HCT116 (cell line): ENCODE measurements around the gene DEFB132. TPM values are rescaled to one million over a fixed set of nuclear protein-coding genes. Genes with fewer than 3 reads are reported as not detected.

Source experiments
- ATAC-seq: fragments of 200-7000 bp; cut with Tn5 transposase; 2 replicates; pipeline ENCODE4 v1.9.1; 2020; ENCODE audit warnings: mild to moderate bottlenecking, moderate library complexity
- BruUV-seq: library from RNA; stranded (reverse); fragments of 400-500 nt; replicated peaks from 2 replicates; lab custom pipeline; 2021; lab: Mats Ljungman, UMichigan
- CTCF ChIA-PET: fragments of 300-600 bp; sonication (Branson Sonifier 250); formaldehyde crosslinking; loops from one replicate; lab custom pipeline; 2021; ENCODE audit warnings: antibody characterized with exemption; lab: Charles Lee
- POLR2A ChIA-PET: fragments of 300-600, 350-600 bp; sonication (Branson Sonifier 250); formaldehyde crosslinking; loops from one replicate; lab custom pipeline; 2021; ENCODE audit warnings: antibody characterized with exemption; lab: Charles Lee
- RAD21 ChIA-PET, 2 experiments: fragments of 300-600 bp; sonication (Branson Sonifier 250); formaldehyde crosslinking; loops; one replicate each; lab custom pipeline; 2023; ENCODE audit warnings: low total read pairs in 2 of 2; ENCODE audit not compliant: uncharacterized antibody in 2 of 2, unreplicated experiment in 2 of 2, low non-redundant PET in 1 of 2; lab: Charles Lee
- DNase-seq: peaks from one replicate; pipeline ENCODE4 v3.0.0-alpha.2; 2010; ENCODE audit warnings: low read depth, low spot score
- H2AFZ ChIP-seq: fragments of 200-600 bp; shearing (Covaris generic), sonication (generic); 2 replicates; pipeline ENCODE4 v1.6.1; 2017; ENCODE audit warnings: low read depth, mixed run types, mixed read lengths, antibody characterized with exemption, low read length; ENCODE audit not compliant: poor library complexity, severe bottlenecking
- H3K27ac ChIP-seq: 2 replicates; pipeline ENCODE4 v1.5.1; 2012; ENCODE audit warnings: low read depth, low read length
- H3K27me3 ChIP-seq: fragments of 200-600 bp; sonication (generic); 2 replicates; pipeline ENCODE4 v1.6.1; 2016; ENCODE audit warnings: mixed run types, low read length, mixed read lengths; ENCODE audit not compliant: insufficient read depth
- H3K36me3 ChIP-seq, 2 experiments: fragments of 200-500 bp in 1 of 2; fragments of 200-600 bp in 1 of 2; sonication (Bioruptor generic) in 1 of 2; sonication (generic) in 1 of 2; 2 replicates each; pipeline versions ENCODE4 v1.5.1 to v1.6.1; 2014 to 2016; ENCODE audit warnings: low read length in 2 of 2, inconsistent platforms in 1 of 2, mixed read lengths in 1 of 2, mixed run types in 1 of 2; ENCODE audit not compliant: insufficient read depth in 2 of 2, control insufficient read depth in 1 of 2
- H3K4me1 ChIP-seq, 2 experiments: fragments of 200-600 bp in 1 of 2; sonication (generic) in 1 of 2; 2 replicates each; pipeline versions ENCODE4 v1.5.1 to v1.6.1; 2012 to 2017; ENCODE audit warnings: low read length in 2 of 2, inconsistent platforms in 1 of 2, mild to moderate bottlenecking in 1 of 2, mixed read lengths in 1 of 2, mixed run types in 1 of 2, moderate library complexity in 1 of 2; ENCODE audit not compliant: insufficient read depth in 2 of 2, control insufficient read depth in 1 of 2
- H3K4me2 ChIP-seq: fragments of 200-600 bp; sonication (generic); 2 replicates; pipeline ENCODE4 v1.6.1; 2017; ENCODE audit warnings: mixed run types, low read length, mixed read lengths
- H3K4me3 ChIP-seq, 2 experiments: fragments of 200-600 bp in 1 of 2; sonication (generic) in 1 of 2; replicated peaks in 1 of 2; 2 replicates each; pipeline ENCODE4 v1.5.1; 2011 to 2016; ENCODE audit warnings: low read length in 2 of 2, control low read depth in 1 of 2, low read depth in 1 of 2, mild to moderate bottlenecking in 1 of 2, mixed read lengths in 1 of 2, mixed run types in 1 of 2
- H3K79me2 ChIP-seq: fragments of 200-600 bp; sonication (generic); 2 replicates; pipeline ENCODE4 v1.6.1; 2017; ENCODE audit warnings: mild to moderate bottlenecking, mixed run types, low read length, moderate library complexity, mixed read lengths; ENCODE audit not compliant: insufficient read depth
- H3K9ac ChIP-seq: fragments of 200-600 bp; sonication (generic); 2 replicates; pipeline ENCODE4 v1.6.1; 2016; ENCODE audit warnings: low read length, mixed read lengths
- H3K9me2 ChIP-seq: fragments of 200-600 bp; sonication (generic), shearing (Covaris generic); 2 replicates; pipeline ENCODE4 v1.6.1; 2017; ENCODE audit warnings: mixed run types, mild to moderate bottlenecking, moderate library complexity; ENCODE audit not compliant: insufficient read depth
- H3K9me3 ChIP-seq, 2 experiments: fragments of 200-500 bp in 1 of 2; fragments of 200-600 bp in 1 of 2; sonication (Bioruptor generic) in 1 of 2; sonication (generic) in 1 of 2; 2 replicates each; pipeline ENCODE4 v1.6.1; 2014 to 2017; ENCODE audit warnings: low read length in 2 of 2, mixed read lengths in 2 of 2, inconsistent platforms in 1 of 2, low read depth in 1 of 2, mild to moderate bottlenecking in 1 of 2, mixed run types in 1 of 2, moderate library complexity in 1 of 2; ENCODE audit not compliant: control insufficient read depth in 1 of 2, insufficient read depth in 1 of 2
- H4K20me1 ChIP-seq: fragments of 200-600 bp; sonication (generic), shearing (Covaris generic); 2 replicates; pipeline ENCODE4 v1.6.1; 2017; ENCODE audit warnings: mixed run types, mild to moderate bottlenecking, moderate library complexity; ENCODE audit not compliant: insufficient read depth
- CBX3 ChIP-seq: IDR thresholded peaks from 2 replicates; pipeline ENCODE4 v1.6.1; 2012; ENCODE audit warnings: low read depth
- CEBPB ChIP-seq: IDR thresholded peaks from 2 replicates; pipeline ENCODE4 v1.6.1; 2012; ENCODE audit warnings: low read depth
- CTCF ChIP-seq, 3 experiments: fragments of 200-600 bp in 1 of 3; sonication (generic) in 1 of 3; IDR thresholded peaks in 2 of 3; conservative IDR thresholded peaks in 1 of 3; 2 replicates each; pipeline ENCODE4 v1.5.1; 2012 to 2017; ENCODE audit warnings: low read depth in 2 of 3, low read length in 2 of 3, antibody characterized with exemption in 1 of 3, borderline replicate concordance in 1 of 3, control low read depth in 1 of 3, mild to moderate bottlenecking in 1 of 3, mixed read lengths in 1 of 3, mixed run types in 1 of 3, moderate library complexity in 1 of 3; ENCODE audit not compliant: insufficient read depth in 1 of 3
- EGR1 ChIP-seq: IDR thresholded peaks from 2 replicates; pipeline ENCODE4 v1.6.1; 2012; ENCODE audit warnings: low read depth
- ELF1 ChIP-seq: IDR thresholded peaks from 2 replicates; pipeline ENCODE4 v1.6.1; 2012; ENCODE audit warnings: low read depth, borderline replicate concordance
- EZH2 ChIP-seq: fragments of 200-600 bp; sonication (generic); IDR thresholded peaks from 2 replicates; pipeline ENCODE4 v1.6.1; 2017; ENCODE audit warnings: antibody characterized with exemption, mixed run types
- EZH2phosphoT487 ChIP-seq: fragments of 200-600 bp; IDR thresholded peaks from 2 replicates; pipeline ENCODE4 v1.6.1; 2018; ENCODE audit warnings: antibody characterized with exemption, borderline replicate concordance
- POLR2AphosphoS5 ChIP-seq: IDR thresholded peaks from 2 replicates; pipeline ENCODE4 v1.6.1; 2011; ENCODE audit warnings: mild to moderate bottlenecking, low read depth, low read length, moderate library complexity
- REST ChIP-seq: IDR thresholded peaks from 2 replicates; pipeline ENCODE4 v1.6.1; 2012; ENCODE audit warnings: low read depth
- SIN3A ChIP-seq: IDR thresholded peaks from 2 replicates; pipeline ENCODE4 v1.6.1; 2012; ENCODE audit warnings: low read depth
- YY1 ChIP-seq: IDR thresholded peaks from 2 replicates; pipeline ENCODE4 v1.6.1; 2011; ENCODE audit warnings: low read length, low read depth, moderate library complexity, mild to moderate bottlenecking; ENCODE audit not compliant: insufficient replicate concordance; ENCODE audit errors: extremely low read depth
- ZFX ChIP-seq: fragments of 450-650 bp; IDR thresholded peaks from 2 replicates; pipeline ENCODE4 v1.6.1; 2017
- intact Hi-C: fragments of 100-400 bp; cut with micrococcal nuclease; formaldehyde crosslinking; loops from 2 replicates; pipeline ENCODE4 v1.10.0; 2022
- total RNA-seq: library from RNA; stranded (reverse); gene quantifications from one replicate; pipeline ENCODE4 v1.2.1, GENCODE V29; 2021; ENCODE audit not compliant: unreplicated experiment
- TF ChIP-seq, protein P1 (sequence below): IDR thresholded peaks from 2 replicates; pipeline ENCODE4 v1.6.1; 2012

The DEFB132 gene
- total RNA-seq, 1 experiment from 2014 or later, result not detected

DNA sequence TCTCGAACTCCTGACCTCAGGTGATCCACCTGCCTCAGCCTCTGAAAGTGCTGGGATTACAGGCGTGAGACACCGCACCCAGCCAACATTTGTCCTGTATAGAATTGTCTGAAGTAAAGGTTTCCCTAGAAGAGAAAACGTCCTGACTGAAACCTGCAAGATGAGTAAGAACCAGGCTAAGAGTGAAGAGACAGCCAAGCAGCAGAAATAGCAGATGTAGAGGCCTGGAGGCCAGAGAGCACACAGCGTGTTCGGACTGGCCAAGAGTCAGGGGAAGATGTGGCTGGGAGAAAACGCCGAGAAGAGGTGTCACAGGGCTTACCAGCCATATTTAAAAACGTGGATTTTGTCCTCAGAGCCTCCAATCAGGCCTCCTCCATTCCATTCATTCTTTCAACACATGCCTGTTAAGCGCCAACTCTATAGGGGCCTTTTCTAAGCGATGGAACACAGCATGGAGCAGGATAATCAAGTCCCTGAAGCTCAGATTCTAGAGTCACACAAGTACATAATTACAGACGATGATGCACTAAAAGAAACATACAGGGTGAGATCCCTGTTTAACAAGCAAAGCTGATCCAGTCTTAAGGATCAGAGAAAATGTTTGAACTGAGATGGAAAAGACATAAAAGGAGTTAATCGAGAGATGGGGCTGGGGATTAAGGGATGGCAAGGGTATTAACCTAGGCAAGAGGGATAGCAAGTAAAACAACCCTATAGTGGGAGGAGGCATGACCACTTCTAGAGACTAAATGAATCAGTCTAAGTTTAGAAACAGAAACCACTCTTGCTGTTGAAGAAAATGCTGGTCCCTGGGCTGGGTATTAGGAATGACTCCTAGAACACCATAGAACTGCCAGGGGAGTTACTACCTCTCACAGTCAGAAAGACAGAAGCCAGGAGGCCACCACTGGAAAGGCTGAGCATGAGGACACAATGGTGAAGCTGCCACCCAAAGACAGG is 44.6 kb downstream of the DEFB132 start:
- RAD21 ChIA-PET, result no interaction called here
- Histone ChIP-seq H3K79me2 (peaks cover 35% of the 10 kb centered on the region), H3K4me3 (no peak overlapping the region), H3K36me3 (peaks cover 4 to 18% of the 10 kb centered on the region in 2 experiments; a peak in 3 of 4 replicates), H3K4me2 (no peak overlapping the region), H3K4me1 (peaks cover 14 to 37% of the 10 kb centered on the region in 2 experiments), H3K27me3 (no peaks in the 10 kb centered on the region), H3K9me2 (no peaks in the 10 kb centered on the region), H3K9ac (no peak overlapping the region), H3K27ac (no peak overlapping the region), H4K20me1 (peaks cover 3% of the 10 kb centered on the region; the same call in 1 of the 2 replicates), H2AFZ (no peak overlapping the region), H3K9me3 (no peaks in the 10 kb centered on the region)
- ATAC-seq (no peak), DNase-seq (no peak)
- POLR2A ChIA-PET, result no interaction called here
- no peak for TF ChIP-seq CTCF (IDR thresholded peaks at IDR 0.05 in 2 of 3, conservative IDR thresholded peaks at IDR 0.05 in 1 of 3; ENCODE audit: borderline replicate concordance in 1 of 3, insufficient read depth in 1 of 3, low read depth in 2 of 3, low read length in 2 of 3)
- TF ChIP-seq, protein P1, sequence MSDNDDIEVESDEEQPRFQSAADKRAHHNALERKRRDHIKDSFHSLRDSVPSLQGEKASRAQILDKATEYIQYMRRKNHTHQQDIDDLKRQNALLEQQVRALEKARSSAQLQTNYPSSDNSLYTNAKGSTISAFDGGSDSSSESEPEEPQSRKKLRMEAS, result no peak
- no peak for TF ChIP-seq EZH2
- TF ChIP-seq ZFX, result no peak
- no peak for TF ChIP-seq POLR2AphosphoS5
- TF ChIP-seq SIN3A, result no peak
- TF ChIP-seq EGR1, result no peak
- TF ChIP-seq REST, result no peak
- TF ChIP-seq CBX3, result no peak
- no peak for TF ChIP-seq YY1
- TF ChIP-seq ELF1, result no peak
- no peak for TF ChIP-seq CEBPB
- no peak for TF ChIP-seq EZH2phosphoT487
- CTCF ChIA-PET, result no interaction called here
- intact Hi-C loops, result no loop called here
- no TSS peak for BruUV-seq
